HG03045 (cell line): ENCODE results near the gene ODAD3.
"Not testable (repeated sequence)": the region's sequence is repeated elsewhere in the genome, so short reads cannot be mapped to it uniquely, and the experiment has no call there.

Experiments used
- ATAC-seq: cut with Tn5 transposase; IDR thresholded peaks from one replicate; pipeline ENCODE4 v1.9.1; 2021; ENCODE audit warnings: mild to moderate bottlenecking, moderate library complexity; ENCODE audit not compliant: unreplicated experiment

ODAD3 gene

DNA sequence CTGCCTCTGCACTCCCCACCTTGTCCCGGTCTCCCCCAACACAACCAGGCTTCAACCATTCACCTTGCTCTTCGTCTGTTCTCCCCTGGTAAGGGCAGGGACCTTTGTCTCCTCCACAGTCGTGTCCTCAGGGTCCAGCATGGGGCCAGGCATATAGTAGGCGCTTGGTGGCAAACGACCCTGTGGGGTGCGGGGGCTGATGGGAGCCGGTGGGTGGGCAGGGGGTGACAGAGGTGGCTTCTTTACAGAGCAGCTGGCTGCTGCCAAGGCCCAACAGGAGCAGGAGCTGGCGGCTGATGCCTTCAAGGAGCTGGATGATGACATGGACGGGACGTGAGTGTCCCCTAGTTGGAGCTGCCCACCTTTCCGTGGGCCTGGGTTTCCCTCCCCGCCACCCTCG lies 10.2 kb upstream of the ODAD3 start:
- no peak for ATAC-seq

DNA sequence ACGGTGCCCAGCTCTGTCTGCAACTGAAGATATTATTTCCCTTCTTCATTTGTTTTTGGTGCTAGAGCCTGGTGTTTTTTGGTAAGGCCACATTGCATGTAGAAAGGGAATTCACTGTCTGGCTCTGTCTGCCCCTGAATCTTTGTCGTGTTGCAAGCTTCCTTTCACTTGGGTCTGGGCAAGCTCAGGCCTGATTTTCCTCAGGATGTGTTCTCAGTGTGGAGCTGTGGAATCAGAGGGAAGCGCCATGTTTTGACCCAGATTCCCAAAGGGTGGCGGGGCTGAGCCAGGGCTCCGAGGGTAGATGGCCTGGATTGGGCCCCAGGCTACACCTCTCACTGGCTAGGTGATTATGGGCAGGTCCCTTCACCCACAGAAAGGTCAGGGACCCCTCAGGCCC lies 9.1 kb upstream of the ODAD3 start:
- no peak for ATAC-seq

DNA sequence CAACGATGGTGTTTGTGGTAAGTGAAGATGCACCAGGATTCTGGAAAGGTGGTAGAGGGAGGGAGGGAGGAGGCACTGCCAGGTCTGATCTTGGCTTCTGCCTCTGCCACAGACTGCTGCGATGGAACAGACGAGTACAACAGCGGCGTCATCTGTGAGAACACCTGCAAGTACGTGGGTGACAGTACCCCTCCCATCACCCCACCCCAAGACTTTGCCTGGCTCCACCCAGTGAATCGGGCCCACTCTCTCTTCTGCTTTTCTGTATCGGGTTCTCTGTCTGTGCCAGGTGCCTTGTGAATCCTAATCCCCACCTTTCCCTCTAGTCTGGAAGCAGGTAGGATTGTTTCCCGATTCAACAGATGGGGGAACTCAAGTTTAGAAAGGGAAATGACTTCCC lies 3.0 kb upstream of the ODAD3 start:
- no peak for ATAC-seq

DNA sequence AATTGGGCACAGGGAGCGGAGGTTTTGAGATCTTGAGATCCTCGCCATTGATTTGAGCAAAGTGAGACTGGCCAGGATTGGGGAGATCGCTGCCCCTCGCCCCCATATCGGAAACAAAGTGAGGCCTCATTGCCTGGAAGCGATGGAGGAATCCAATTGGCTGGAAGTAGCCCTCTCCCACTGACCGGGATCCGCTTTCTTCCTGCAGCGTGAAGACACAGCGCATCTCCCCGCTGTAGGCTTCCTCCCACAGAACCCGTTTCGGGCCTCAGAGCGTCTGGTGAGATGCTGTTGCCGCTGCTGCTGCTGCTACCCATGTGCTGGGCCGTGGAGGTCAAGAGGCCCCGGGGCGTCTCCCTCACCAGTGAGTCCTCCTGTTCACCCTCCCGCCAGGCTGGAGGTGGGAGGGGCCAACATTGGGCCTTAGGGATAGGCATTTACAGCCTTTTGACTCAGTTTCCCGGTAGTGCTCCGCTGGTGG lies 952 bp upstream of the ODAD3 start:
- ATAC-seq, result no peak

DNA sequence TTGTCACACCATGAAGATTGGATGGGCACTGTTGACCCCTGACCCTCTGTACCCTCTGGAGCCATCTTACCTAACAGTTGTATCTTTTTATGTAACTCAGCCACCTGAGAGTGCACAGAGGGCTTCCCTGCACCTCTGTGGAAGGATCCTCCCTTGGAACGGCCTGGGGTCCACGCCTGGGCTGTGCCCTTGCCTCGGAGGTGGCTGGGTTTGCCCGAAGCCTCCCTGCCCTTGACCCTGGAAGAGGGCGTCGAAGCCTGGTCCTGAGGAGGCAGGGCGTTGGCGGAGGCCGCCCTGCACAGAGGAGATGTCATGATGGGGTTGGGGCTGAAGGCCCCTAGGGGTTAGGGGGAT lies 241 bp downstream of the ODAD3 start:
- ATAC-seq, result no peak

DNA sequence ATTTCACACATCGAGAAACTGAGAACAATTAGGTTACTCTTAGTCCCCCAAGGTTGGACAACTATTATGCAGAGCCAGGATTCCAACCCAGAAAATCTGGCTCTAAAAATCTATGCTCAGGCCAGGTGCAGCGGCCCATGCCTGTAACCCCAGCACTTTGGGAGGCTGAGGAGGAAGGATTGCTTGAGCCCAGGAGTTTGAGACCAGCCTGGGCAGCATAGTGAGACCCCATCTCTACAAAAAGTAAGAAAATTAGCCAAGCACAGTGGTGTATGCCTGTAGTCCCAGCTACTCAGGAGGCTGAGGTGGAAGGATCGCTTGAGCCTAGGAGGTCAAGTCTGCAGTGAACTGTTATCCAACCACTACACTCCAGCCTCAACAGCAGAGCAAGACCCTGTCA lies 1.4 kb downstream of the ODAD3 start:
- not testable (repeated sequence) for ATAC-seq

DNA sequence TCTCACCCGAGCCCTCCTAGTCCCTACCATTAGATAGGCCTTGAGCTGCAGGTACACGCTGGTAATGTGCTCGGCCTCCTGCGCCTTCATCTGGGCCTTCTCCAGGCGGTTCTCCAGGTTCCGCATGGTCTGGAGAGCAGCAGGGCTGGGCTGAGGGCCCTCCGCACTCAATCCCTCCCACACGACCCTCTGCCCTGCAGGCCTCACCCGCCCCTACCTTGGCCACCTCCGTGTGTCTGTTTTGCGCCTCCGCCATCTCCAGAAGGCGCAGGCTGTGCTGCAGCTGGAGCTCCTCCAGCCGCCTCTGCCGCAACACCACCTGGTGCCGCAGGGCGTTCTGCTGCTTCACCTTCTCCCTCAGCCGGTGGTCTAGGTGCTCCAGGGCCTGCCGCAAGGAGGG lies 8.3 kb downstream of the ODAD3 start:
- ATAC-seq, result no peak

DNA sequence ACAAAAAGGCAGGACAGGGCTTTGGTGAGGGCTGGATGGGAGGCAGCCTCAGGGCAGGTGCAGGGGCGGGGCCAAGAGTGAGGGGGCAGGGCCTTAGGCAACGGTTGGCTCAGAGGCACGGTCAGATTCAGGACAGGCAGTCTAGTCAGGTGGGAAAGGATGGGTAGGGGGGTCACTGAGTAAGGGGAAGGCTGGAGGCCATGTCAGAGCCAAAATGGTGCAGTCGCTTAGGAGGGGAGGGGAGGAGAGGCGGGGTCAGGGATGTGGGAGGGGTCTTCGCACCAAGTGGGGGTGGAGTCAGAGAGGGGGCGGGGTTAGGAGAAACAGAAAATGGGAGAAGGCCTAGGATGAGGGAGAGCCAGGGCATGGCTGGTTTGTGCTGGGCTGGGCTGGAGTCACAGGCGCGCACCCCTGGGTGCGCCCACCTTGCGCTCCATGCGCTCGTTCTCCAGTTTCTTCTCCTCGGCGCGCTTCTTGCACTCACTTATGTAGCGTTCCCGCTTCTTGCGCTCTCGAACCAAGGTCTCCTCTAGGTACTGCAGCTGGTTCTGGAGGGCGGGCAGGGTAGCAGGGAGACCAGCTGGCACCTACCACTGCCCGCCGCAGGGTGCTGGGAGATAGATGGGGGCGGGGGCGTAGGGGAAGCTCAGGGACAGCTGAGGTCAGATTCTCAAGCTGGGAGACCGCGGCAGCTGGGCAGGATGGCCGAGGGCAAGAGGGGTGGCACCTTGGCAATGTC lies 9.0 kb downstream of the ODAD3 start:
- ATAC-seq, result no peak

DNA sequence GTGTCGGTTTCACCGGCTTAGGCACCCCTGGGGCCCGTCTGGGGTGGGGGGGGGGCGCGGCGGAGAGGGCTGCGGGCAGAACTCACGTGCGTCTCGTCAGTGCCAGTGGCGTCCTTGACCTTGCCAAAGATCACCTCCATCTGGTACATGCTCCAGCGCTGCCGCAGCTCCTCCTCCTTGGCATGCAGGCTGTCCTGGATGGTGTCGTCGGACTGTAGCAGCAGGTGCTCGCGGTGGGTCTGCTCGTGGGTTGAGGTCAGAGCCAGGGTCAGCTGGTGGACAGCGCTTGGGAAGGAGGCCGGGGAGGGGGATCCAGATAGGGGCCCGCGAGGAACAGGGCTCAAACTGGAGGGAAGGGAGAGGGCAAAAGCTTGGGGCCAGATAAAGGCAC lies 11.1 kb downstream of the ODAD3 start:
- ATAC-seq, result no peak

DNA sequence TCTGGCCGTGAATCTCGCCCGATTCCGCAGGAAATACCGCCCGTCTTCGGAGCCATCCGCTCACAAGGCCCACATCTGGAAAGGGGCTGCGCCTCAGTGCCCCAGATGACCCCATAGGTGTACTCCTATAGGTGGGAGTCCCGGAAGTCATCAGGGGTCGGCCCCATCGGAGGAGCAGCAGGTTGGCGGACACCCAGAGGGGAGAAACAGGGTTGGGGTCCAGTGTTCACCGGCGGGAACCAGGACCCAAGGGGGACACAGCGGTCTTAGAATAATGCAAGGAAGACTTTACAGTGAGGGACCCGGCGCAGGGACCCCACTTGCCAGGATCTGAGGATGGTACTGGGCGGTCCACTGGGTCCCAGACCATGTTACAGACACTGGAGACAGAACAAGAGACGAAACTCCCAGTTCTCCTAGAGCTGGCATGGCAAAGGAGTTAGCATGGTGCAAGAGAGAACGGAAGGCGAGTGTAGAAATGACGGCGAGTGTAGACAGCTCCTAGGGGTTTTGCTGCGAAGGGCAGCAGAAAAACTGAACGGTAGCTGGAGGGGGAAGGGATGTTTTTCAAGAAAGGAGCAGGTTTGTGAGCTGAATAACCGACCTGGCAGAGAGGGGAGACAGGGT lies 11.6 kb downstream of the ODAD3 start:
- no peak for ATAC-seq

DNA sequence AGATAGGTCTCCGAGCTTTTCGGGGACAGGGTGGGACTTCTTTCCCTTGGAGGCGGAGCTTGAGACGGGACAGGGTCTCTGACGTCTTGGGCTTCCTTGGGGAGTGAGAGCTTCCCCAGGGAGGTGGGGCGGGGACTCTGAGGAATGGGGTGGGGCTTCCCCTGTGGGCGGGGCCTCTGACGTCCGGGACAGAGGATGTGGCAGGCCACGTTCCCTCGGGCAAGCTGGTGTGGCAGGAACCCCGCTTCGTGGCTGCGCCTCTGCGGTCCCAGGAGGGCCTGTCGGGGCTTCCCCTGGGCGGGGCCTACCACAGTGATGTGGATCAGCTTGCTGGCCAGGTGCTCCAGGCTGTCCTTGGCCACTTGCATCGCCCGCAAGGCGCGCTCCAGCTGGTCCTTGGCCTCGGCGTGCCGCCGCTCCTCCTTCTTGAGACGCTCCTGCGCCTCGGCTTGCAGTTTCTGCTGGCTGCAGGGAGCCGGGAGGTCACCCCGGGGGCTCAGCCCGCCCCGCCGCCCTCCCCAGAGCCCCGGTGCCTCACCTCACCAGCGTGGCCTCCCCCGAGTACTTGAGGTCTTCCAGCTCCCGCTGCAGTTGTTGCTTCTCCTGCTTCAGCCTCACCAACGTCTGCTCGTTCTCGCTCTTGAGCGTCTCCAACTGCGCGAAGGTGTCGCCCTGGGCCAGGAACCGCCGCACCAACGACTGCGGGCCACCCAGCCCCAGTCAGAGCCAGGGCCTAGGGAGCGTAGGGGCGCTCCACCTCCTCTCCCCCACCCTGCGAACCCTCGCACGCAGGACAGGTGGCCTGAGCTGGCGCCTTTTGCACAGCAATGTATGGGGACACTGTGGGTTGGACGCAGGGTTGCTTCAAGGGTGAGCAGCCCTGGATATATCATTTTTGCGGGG lies 12.5 kb downstream of the ODAD3 start:
- ATAC-seq, result peak; percentile 52

DNA sequence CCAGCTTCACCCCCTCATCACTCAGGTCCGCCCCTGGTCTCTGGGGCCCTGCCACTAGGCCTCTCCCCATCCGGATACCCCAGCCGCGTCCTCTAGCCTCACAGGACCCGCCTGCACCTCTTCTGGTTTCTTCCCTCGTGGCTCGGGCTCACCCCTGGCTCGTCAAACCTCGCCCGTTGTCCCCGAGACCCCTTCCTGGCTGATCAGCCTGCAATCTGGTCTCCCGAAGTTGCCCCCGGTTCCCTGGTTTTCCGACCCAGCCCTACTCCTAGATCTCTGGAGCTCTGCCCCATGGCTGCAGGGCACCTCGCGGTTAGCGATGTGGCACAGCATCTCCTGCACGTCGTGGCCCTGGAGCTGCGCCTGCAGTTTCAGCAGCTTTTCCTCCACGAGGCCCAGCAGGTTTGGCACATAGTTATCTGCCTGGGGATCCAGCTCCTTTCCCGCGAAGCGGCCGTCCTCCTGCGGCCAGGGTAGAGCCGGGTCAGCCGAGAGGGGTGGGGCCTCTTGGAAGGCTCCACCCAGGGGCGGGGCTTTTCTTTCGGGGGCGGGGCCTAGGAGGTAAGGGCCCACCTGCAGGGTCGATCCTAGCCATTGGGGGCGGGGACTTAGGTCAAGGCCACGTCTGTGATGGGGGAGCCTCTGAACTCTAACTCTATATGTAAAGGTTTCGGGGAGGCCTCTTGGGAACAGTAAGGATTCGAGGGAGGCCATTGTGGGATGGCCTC lies 13.4 kb downstream of the ODAD3 start:
- ATAC-seq, result peak; percentile 14

DNA sequence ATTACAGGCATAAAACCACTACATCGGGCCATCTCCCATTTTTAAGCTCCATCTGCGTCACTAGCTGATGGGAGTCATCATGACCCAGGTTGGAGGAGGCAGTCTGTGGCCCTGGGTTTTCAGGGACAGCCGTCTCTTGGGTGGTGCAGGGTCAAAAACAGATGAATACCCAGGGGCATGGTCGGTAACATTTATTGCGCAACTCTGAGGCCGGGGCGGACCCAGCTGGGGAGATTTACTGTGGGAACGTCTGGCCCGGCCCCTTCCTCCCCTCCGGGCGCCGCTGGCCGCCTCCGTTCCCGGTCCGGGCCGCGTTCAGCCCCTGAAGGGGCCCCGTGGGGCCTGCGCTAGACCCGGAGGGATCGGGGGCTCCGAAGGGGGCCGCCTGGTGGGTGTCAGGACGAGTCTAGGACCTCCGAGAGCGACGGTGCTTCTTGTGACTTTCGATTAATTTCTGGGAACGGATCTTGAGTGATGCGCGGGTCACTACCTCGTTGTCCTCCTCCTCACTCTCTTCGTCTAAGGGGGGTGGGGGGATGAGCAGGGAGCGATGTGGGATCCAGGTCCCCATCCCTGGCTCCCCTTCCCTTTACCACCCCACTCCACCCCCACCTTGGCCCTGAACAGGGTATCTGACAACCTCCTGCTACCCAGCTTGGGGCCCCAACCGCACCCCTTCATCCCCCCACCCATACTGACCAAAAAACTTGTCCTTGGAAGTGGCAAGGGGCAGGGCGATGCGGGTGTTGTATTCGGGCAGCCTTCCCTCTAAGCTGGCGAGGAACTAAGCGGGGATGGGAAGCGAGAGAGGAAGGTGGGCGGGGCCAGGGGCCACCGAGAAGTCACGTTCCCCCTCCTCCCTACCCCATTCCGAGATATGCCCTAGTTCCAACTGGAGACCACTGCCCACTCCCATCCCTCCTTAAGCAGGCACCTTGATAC lies 14.2 kb downstream of the ODAD3 start:
- ATAC-seq, result no peak

DNA sequence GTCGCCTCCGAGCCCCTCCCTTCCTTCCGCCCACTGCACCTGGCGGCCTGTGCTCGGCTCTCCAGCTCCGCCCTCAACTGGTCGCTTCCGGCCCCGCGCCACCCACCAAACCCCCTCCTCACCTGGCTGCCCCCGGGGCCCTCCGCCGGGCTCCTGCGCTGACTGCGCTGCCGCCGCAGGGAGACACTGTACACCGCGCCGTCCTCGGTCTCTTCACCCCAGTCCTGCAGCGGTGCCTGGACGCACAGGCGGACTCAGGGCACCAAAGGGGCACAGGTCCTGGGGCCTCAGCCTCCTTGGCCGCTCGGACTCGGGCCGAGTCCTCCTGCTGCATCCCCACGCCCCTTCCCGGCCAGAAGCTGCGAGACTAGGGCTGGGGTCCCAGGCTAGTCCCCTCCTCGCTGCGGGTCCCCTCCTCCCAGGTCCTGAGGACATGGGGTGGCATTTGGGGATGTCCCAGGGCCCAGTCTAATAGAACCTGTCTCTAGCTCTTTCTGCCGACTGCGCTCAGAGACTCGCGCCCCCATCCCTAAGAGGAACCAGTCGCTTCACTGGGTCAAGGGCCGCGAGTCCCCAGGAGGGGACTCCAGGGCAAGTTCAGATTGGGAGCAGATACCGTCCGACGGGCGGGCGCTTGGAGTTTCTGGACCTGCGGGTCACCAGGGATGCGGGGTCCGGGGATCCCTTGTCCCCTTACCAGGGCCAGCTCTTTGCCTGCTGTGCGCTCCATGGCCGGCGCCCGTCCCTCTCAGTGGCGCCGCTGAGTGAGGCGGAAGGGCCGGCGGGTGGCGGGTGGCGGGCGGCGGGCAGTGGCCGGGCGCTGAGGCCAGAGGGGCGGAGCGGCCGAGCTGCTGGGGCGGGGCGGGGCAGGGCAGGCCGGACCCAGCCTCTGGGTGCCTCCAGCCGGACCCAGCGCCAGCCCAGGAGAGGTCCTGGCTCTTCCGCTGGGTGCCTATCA lies 16.1 kb downstream of the ODAD3 start, which contains the start of gene RGL3:
Gene RGL3 (minus strand): TSS at position 766 of the 958 bp plus-strand sequence. CDS start 36 bp downstream, at position 730.
- no peak for ATAC-seq

DNA sequence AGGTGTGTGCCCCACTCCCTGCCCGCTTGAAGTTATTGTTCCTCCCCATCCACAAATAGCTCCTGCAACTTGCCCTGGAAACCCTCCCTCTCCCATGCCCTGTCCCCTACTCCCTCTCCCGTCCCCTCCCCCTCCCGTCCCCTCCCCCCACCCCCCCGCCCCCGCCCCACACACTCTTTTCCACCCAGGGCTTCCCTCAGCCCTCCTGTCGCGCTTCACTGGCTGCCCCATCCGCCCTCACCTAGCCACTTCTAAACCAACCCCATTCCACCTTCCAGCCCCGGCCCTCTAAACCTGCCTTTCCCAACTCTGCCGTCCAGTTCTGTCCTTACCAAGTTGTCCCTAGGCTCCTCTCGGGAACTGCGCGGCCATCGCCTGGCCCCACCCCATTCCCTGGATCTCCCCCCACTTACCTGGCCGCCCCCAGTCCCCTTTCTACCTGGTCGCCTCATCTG lies 16.8 kb downstream of the ODAD3 start:
- ATAC-seq, result no peak

DNA sequence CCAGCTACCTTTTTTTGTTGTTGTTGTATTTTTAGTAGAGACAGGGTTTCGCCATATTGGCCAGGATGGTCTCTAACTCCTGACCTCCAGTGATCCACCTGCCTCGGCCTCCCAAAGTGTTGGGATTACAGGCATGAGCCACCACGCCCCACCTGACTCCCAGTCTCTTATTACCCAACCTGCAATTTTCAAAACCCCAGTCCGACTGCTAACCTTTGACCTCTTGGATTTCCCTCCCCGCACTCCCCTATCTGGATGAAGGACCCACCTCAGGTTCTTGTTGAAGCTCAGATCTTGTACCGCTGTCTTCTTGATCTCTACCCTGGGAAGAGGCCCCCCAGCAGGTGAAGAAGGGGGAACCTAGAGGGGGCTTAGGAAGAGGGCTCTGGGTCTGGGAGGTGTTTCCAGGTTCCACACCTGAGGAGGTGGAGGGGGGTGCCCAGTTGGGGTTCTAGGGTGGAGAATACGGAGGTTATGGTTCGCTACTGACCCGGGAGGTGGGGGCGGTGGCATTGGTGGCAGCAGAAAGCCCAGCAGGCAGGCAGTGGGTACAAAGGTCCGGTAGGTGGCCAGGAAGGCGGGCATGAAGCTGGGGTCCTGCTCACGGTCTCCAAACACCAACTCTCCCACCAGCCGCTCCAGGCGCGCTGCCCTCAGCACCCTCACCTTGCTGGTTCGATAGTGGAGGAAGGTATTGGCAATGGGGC lies 18.4 kb downstream of the ODAD3 start:
- ATAC-seq, result no peak

DNA sequence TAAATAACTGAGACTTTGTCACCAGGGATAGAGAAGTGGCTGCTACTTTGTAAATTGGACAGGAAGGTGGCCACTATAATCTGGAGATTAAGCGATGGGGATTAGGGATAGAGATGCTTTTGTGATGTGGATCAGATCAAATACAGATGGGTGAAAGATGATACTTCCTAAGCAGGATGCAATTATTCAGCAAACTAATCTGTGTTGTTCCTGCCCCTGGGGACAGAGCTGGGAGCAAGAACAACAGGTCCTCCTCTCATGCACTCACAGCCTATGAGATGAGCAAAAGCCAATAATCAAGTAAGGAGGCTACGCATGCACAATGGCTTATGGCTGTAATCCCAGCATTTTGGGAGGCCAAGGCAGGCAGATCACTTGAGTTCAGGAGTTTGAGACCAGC lies 20.4 kb downstream of the ODAD3 start:
- ATAC-seq, result no peak

DNA sequence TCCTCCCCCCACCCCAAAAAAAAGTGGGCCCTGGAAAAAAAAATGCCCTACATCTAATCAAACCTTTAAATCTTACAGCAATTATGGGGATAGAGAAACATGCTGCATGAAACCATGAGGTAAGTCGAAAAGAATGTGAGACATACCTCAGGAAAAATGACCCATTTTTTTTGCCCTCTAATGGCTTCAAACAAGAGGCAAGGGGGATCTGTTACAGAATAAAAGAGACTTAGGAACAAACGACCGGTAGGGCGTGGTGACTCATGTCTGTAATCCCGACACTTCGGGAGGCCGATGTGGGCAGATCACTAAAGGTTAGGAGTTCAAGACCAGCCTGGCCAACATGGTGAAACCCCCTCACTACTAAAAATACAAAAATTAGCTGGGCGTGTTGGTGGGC lies 24.2 kb downstream of the ODAD3 start:
- ATAC-seq, result no peak
